GM23338 (cell line): ENCODE measurements around the gene C1orf115. TPM values are rescaled to one million over a fixed set of nuclear protein-coding genes. Genes with fewer than 3 reads are reported as not detected.

Source experiments
- ATAC-seq: fragments of 200-7000 bp; cut with Tn5 transposase; 3 replicates; pipeline ENCODE4 v1.9.1; 2020
- DNase-seq: peaks from one replicate; pipeline ENCODE4 v3.0.0-alpha.2; 2015; ENCODE audit warnings: low spot score
- H2AFZ ChIP-seq: fragments of 200-600 bp; sonication (generic); 2 replicates; pipeline ENCODE4 v1.8.0; 2016; ENCODE audit warnings: antibody characterized with exemption, mild to moderate bottlenecking, moderate library complexity
- H3F3A ChIP-seq: fragments of 200-600 bp; sonication (generic); replicated peaks from 2 replicates; pipeline ENCODE4 v1.8.0; 2017; ENCODE audit warnings: antibody characterized with exemption, mixed run types, low read depth
- H3K27ac ChIP-seq: fragments of 200-600 bp; sonication (generic); 2 replicates; pipeline ENCODE4 v1.6.1; 2016; ENCODE audit warnings: low read depth
- H3K27me3 ChIP-seq: fragments of 200-600 bp; sonication (generic); 2 replicates; pipeline ENCODE4 v1.8.0; 2016; ENCODE audit warnings: mild to moderate bottlenecking, mixed run types, moderate library complexity; ENCODE audit not compliant: insufficient read depth
- H3K36me3 ChIP-seq: fragments of 200-600 bp; sonication (generic); 2 replicates; pipeline ENCODE4 v1.8.0; 2016; ENCODE audit warnings: mild to moderate bottlenecking; ENCODE audit not compliant: insufficient read depth
- H3K4me1 ChIP-seq: fragments of 200-600 bp; sonication (generic); 2 replicates; pipeline ENCODE4 v1.8.0; 2016; ENCODE audit warnings: mild to moderate bottlenecking, moderate library complexity; ENCODE audit not compliant: insufficient read depth
- H3K4me2 ChIP-seq: fragments of 200-600 bp; sonication (generic); 2 replicates; pipeline ENCODE4 v1.7.1; 2017; ENCODE audit warnings: mixed run types
- H3K4me3 ChIP-seq: fragments of 200-600 bp; sonication (generic); 2 replicates; pipeline ENCODE4 v1.6.1; 2016; ENCODE audit warnings: mixed run types
- H3K79me2 ChIP-seq: fragments of 200-600 bp; sonication (generic); replicated peaks from 2 replicates; pipeline ENCODE4 v1.8.0; 2017; ENCODE audit warnings: mild to moderate bottlenecking; ENCODE audit not compliant: insufficient read depth
- H3K9me2 ChIP-seq: fragments of 200-600 bp; sonication (generic); 2 replicates; pipeline ENCODE4 v1.8.0; 2017; ENCODE audit not compliant: insufficient read depth
- H4K20me1 ChIP-seq: fragments of 200-600 bp; sonication (generic); replicated peaks from 2 replicates; pipeline ENCODE4 v1.8.0; 2017; ENCODE audit warnings: mild to moderate bottlenecking; ENCODE audit not compliant: insufficient read depth
- H3K27ac Mint-ChIP-seq: 2 replicates; pipeline ENCODE4 v1.8.0; 2020; ENCODE audit warnings: inconsistent platforms, mild to moderate bottlenecking, moderate library complexity, mixed read lengths
- H3K27me3 Mint-ChIP-seq: 3 replicates; pipeline ENCODE4 v1.8.0; 2022; ENCODE audit warnings: low read depth, mild to moderate bottlenecking, moderate library complexity, mixed read lengths, inconsistent platforms; ENCODE audit not compliant: insufficient read depth, poor library complexity
- H3K36me3 Mint-ChIP-seq: 3 replicates; pipeline ENCODE4 v1.8.0; 2021; ENCODE audit warnings: low read depth, mild to moderate bottlenecking, inconsistent platforms, moderate library complexity, mixed read lengths
- H3K4me1 Mint-ChIP-seq: 3 replicates; pipeline ENCODE4 v1.8.0; 2020; ENCODE audit warnings: mild to moderate bottlenecking, inconsistent platforms, mixed read lengths
- H3K4me3 Mint-ChIP-seq: 3 replicates; pipeline ENCODE4 v1.8.0; 2021; ENCODE audit warnings: moderate library complexity, mild to moderate bottlenecking, inconsistent platforms, mixed read lengths
- H3K9me3 Mint-ChIP-seq: 3 replicates; pipeline ENCODE4 v1.8.0; 2020; ENCODE audit warnings: moderate library complexity, mild to moderate bottlenecking, inconsistent platforms, mixed read lengths
- CREB1 ChIP-seq: fragments of 250-450 bp; sonication (Bioruptor Pico); IDR thresholded peaks from 2 replicates; pipeline ENCODE4 v1.5.0; 2020; ENCODE audit warnings: low read depth, mild to moderate bottlenecking, moderate library complexity
- EZH2 ChIP-seq: fragments of 200-600 bp; sonication (generic); IDR thresholded peaks from one replicate; pipeline ENCODE4 v1.8.0; 2017; ENCODE audit warnings: antibody characterized with exemption, mild to moderate bottlenecking, low read depth; ENCODE audit not compliant: unreplicated experiment
- EZH2phosphoT487 ChIP-seq: fragments of 200-600 bp; sonication (generic); IDR thresholded peaks from one replicate; pipeline ENCODE4 v1.8.1; 2018; ENCODE audit warnings: antibody characterized with exemption; ENCODE audit not compliant: unreplicated experiment
- JUNB ChIP-seq: IDR thresholded peaks from one replicate; pipeline ENCODE4 v1.6.1; 2016; ENCODE audit warnings: antibody characterized with exemption; ENCODE audit not compliant: unreplicated experiment
- NANOG ChIP-seq: IDR thresholded peaks from 2 replicates; pipeline ENCODE4 v1.6.1; 2016; ENCODE audit warnings: antibody characterized with exemption, borderline replicate concordance
- POLR2AphosphoS5 ChIP-seq: IDR thresholded peaks from 2 replicates; pipeline ENCODE4 v1.6.1; 2016; ENCODE audit warnings: antibody characterized with exemption, low read depth
- REST ChIP-seq: IDR thresholded peaks from one replicate; pipeline ENCODE4 v1.6.1; 2018; ENCODE audit warnings: antibody characterized with exemption; ENCODE audit not compliant: unreplicated experiment
- STAT1 ChIP-seq: IDR thresholded peaks from one replicate; pipeline ENCODE4 v1.6.1; 2016; ENCODE audit warnings: antibody characterized with exemption; ENCODE audit not compliant: unreplicated experiment
- ZNF114 ChIP-seq: fragments of 250-450 bp; sonication (Bioruptor Pico); IDR thresholded peaks from 2 replicates; pipeline ENCODE4 v1.5.0; 2020; ENCODE audit warnings: mild to moderate bottlenecking, moderate library complexity
- ZNF331 ChIP-seq: fragments of 250-450 bp; sonication (Bioruptor Pico); IDR thresholded peaks from 2 replicates; pipeline ENCODE4 v1.5.0; 2020; ENCODE audit warnings: low read depth, mild to moderate bottlenecking, moderate library complexity
- long read RNA-seq: library from polyadenylated mRNA; unstranded; transcript quantifications from one replicate; pipeline ENCODE4 v2.0.0, GENCODE V29; 2020; ENCODE audit not compliant: unreplicated experiment
- polyA plus RNA-seq: library from polyadenylated mRNA; unstranded; fragments of >200 nt; fragmentation: Nextera tagmentation; extraction: Ambion mirVana; gene quantifications from 2 replicates; pipeline ENCODE4 v1.2.1, GENCODE V29; 2016
- total RNA-seq: library from RNA; depleted of rRNA; stranded (reverse); fragments of >200 nt; shearing (Covaris generic); gene quantifications from 2 replicates; pipeline ENCODE4 v1.2.3, GENCODE V29; 2014; rRNA removed
- TF ChIP-seq, protein P1 (sequence below): fragments of 250-450 bp; sonication (Bioruptor Pico); IDR thresholded peaks from 2 replicates; pipeline ENCODE4 v1.5.0; 2020; ENCODE audit warnings: mild to moderate bottlenecking, moderate library complexity
- TF ChIP-seq, protein P2 (sequence below), 2 experiments: fragments of 200-600 bp in 1 of 2; sonication (generic) in 1 of 2; conservative IDR thresholded peaks; 2 replicates each; pipeline versions ENCODE4 v1.5.1 to v1.6.1; 2016 to 2017; ENCODE audit warnings: antibody characterized with exemption in 2 of 2, low read depth in 2 of 2, mild to moderate bottlenecking in 2 of 2, moderate library complexity in 1 of 2

The C1orf115 gene, protein sequence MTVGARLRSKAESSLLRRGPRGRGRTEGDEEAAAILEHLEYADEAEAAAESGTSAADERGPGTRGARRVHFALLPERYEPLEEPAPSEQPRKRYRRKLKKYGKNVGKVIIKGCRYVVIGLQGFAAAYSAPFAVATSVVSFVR
- total RNA-seq (6.0 and 6.1 TPM in 2 replicates), polyA plus RNA-seq (2.5 and 2.9 TPM in 2 replicates)
- long read RNA-seq = 0 reads

DNA sequence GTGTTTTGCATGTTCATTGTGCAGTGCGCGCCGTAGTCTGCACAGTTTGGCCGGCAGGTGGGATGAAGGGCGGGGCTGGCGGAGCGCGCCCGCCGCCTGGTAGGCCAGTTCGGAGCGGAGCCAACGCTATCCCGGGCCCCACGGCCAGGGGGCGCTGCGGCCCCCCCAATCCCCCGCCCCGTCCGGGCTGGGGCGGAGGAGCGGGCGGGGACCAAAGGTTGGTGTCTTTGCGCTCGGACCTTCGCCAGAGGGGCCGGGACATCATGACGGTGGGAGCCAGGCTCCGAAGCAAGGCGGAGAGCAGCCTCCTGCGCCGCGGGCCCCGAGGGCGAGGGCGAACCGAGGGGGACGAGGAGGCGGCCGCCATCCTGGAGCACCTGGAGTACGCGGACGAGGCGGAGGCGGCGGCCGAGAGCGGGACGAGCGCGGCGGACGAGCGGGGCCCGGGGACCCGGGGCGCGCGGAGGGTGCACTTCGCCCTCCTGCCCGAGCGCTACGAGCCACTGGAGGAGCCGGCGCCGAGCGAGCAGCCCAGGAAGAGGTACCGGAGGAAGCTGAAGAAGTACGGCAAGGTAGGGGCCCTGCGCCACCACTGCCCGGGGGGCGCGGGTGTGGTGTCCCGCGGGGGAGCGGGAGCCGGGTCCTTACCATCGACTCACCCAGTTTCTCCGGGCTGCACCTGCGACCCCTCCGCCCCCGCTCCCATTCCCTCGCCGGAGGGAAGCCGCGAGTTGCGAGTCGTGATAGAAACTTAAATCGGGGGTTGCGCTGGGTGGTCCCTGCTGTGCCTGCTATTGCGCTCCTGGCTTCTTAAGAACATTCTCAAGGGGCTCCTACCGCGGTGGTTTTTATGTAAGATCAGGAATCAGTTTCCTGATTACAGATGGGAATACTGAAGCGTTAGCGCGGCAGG, at the start of gene C1orf115:
TSS of gene C1orf115 (plus strand) at position 224 of the 913 bp plus-strand sequence. CDS start at position 264, 40 bp downstream.
- no peaks in the 10 kb centered on the region for H3K79me2 ChIP-seq
- Mint-ChIP-seq H3K36me3 (no peaks in the 10 kb centered on the region), H3K27ac (no peak within 1 kb of the TSS), H3K4me3 (peak within 1 kb of the TSS; percentile 84), H3K27me3 (peaks cover 16% of the 10 kb centered on the region), H3K9me3 (no peaks in the 10 kb centered on the region), H3K4me1 (peaks cover 10% of the 10 kb centered on the region; the same call in 2 of the 3 replicates)
- H3K9me2 ChIP-seq = peaks cover 11% of the 10 kb centered on the region; the same call in 1 of the 2 replicates
- peak within 1 kb of the TSS; percentile 66 for H3K4me3 ChIP-seq
- no peaks in the 10 kb centered on the region for H3K36me3 ChIP-seq
- TF ChIP-seq ZNF114 (no peak), EZH2phosphoT487 (no peak), NANOG (no peak), ZNF331 (no peak), JUNB (no peak), STAT1 (no peak), REST (no peak), CREB1 (CRISPR knock-in tag) (peak; percentile 14; the same call in 1 of the 2 replicates), POLR2AphosphoS5 (peak; percentile 91), EZH2 (peak; percentile 18)
- TF ChIP-seq, protein P1, sequence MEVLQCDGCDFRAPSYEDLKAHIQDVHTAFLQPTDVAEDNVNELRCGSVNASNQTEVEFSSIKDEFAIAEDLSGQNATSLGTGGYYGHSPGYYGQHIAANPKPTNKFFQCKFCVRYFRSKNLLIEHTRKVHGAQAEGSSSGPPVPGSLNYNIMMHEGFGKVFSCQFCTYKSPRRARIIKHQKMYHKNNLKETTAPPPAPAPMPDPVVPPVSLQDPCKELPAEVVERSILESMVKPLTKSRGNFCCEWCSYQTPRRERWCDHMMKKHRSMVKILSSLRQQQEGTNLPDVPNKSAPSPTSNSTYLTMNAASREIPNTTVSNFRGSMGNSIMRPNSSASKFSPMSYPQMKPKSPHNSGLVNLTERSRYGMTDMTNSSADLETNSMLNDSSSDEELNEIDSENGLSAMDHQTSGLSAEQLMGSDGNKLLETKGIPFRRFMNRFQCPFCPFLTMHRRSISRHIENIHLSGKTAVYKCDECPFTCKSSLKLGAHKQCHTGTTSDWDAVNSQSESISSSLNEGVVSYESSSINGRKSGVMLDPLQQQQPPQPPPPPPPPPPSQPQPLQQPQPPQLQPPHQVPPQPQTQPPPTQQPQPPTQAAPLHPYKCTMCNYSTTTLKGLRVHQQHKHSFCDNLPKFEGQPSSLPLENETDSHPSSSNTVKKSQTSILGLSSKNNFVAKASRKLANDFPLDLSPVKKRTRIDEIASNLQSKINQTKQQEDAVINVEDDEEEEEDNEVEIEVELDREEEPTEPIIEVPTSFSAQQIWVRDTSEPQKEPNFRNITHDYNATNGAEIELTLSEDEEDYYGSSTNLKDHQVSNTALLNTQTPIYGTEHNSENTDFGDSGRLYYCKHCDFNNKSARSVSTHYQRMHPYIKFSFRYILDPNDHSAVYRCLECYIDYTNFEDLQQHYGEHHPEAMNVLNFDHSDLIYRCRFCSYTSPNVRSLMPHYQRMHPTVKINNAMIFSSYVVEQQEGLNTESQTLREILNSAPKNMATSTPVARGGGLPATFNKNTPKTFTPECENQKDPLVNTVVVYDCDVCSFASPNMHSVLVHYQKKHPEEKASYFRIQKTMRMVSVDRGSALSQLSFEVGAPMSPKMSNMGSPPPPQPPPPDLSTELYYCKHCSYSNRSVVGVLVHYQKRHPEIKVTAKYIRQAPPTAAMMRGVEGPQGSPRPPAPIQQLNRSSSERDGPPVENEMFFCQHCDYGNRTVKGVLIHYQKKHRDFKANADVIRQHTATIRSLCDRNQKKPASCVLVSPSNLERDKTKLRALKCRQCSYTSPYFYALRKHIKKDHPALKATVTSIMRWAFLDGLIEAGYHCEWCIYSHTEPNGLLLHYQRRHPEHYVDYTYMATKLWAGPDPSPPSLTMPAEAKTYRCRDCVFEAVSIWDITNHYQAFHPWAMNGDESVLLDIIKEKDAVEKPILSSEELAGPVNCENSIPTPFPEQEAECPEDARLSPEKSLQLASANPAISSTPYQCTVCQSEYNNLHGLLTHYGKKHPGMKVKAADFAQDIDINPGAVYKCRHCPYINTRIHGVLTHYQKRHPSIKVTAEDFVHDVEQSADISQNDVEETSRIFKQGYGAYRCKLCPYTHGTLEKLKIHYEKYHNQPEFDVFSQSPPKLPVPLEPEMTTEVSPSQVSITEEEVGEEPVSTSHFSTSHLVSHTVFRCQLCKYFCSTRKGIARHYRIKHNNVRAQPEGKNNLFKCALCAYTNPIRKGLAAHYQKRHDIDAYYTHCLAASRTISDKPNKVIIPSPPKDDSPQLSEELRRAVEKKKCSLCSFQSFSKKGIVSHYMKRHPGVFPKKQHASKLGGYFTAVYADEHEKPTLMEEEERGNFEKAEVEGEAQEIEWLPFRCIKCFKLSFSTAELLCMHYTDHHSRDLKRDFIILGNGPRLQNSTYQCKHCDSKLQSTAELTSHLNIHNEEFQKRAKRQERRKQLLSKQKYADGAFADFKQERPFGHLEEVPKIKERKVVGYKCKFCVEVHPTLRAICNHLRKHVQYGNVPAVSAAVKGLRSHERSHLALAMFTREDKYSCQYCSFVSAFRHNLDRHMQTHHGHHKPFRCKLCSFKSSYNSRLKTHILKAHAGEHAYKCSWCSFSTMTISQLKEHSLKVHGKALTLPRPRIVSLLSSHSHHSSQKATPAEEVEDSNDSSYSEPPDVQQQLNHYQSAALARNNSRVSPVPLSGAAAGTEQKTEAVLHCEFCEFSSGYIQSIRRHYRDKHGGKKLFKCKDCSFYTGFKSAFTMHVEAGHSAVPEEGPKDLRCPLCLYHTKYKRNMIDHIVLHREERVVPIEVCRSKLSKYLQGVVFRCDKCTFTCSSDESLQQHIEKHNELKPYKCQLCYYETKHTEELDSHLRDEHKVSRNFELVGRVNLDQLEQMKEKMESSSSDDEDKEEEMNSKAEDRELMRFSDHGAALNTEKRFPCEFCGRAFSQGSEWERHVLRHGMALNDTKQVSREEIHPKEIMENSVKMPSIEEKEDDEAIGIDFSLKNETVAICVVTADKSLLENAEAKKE = no peak
- TF ChIP-seq, protein P2, sequence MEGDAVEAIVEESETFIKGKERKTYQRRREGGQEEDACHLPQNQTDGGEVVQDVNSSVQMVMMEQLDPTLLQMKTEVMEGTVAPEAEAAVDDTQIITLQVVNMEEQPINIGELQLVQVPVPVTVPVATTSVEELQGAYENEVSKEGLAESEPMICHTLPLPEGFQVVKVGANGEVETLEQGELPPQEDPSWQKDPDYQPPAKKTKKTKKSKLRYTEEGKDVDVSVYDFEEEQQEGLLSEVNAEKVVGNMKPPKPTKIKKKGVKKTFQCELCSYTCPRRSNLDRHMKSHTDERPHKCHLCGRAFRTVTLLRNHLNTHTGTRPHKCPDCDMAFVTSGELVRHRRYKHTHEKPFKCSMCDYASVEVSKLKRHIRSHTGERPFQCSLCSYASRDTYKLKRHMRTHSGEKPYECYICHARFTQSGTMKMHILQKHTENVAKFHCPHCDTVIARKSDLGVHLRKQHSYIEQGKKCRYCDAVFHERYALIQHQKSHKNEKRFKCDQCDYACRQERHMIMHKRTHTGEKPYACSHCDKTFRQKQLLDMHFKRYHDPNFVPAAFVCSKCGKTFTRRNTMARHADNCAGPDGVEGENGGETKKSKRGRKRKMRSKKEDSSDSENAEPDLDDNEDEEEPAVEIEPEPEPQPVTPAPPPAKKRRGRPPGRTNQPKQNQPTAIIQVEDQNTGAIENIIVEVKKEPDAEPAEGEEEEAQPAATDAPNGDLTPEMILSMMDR (conservative IDR thresholded peaks at IDR 0.05; ENCODE audit: low read depth in 2 of 2) = peak; percentile 83 to 85
- ATAC-seq (peak; percentile 82), DNase-seq (peak; percentile 85)
- H3K27ac ChIP-seq = no peak within 1 kb of the TSS
- peaks cover 33% of the 10 kb centered on the region for H3K27me3 ChIP-seq
- 0 out of 2 replicates have a peak, but pooled peaks cover 3% of the 10 kb centered on the region for H3F3A ChIP-seq
- 0 out of 2 replicates have a peak, but pooled peaks cover 3% of the 10 kb centered on the region for H4K20me1 ChIP-seq
- peak within 1 kb of the TSS; percentile 97 for H2AFZ ChIP-seq
- 0 out of 2 replicates have a peak, but pooled peaks cover 7% of the 10 kb centered on the region for H3K4me1 ChIP-seq
- peak within 1 kb of the TSS; percentile 99 for H3K4me2 ChIP-seq
